Measurements from ENCODE around the gene DCAF7. TPM values are rescaled to one million over a fixed set of nuclear protein-coding genes. Genes with fewer than 3 reads are reported as not detected.

Gene DCAF7
- total RNA-seq, 2 donors from 2014 or later: 29.2 to 29.5 TPM

DNA sequence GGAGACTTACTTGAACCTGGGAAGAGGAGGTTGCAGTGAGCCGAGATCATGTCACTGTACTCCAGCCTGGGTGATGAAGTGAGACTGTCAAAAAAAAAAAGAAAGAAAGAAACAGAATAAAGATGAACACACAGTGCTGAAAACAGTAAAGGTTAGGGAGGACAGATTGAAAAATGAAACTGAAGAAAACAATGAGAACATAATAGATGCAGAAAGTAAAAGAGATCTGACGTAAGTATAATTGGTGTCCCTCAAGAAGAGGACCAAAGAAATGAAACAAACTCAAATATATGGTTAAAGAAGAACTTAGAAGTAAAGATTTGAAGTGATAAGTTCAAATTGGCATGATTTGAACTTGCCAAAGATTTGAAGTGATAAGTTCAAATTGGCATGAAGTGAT, 7.1 kb downstream of the DCAF7 start:
- TF ChIP-seq, protein P1, sequence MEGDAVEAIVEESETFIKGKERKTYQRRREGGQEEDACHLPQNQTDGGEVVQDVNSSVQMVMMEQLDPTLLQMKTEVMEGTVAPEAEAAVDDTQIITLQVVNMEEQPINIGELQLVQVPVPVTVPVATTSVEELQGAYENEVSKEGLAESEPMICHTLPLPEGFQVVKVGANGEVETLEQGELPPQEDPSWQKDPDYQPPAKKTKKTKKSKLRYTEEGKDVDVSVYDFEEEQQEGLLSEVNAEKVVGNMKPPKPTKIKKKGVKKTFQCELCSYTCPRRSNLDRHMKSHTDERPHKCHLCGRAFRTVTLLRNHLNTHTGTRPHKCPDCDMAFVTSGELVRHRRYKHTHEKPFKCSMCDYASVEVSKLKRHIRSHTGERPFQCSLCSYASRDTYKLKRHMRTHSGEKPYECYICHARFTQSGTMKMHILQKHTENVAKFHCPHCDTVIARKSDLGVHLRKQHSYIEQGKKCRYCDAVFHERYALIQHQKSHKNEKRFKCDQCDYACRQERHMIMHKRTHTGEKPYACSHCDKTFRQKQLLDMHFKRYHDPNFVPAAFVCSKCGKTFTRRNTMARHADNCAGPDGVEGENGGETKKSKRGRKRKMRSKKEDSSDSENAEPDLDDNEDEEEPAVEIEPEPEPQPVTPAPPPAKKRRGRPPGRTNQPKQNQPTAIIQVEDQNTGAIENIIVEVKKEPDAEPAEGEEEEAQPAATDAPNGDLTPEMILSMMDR (IDR thresholded peaks at IDR 0.05): no peak
- no peak for ATAC-seq (ENCODE audit: insufficient number of reproducible peaks, low FRiP score, low read depth)
- DNase-seq (ENCODE audit: low spot score): no peak
- Histone ChIP-seq H3K27me3 (replicated peaks; ENCODE audit: insufficient read depth) (no peaks in the 10 kb centered on the region), H3K4me1 (ENCODE audit: control insufficient read depth in 1 of 2, low read depth in 2 of 2) (peaks cover 5 to 35% of the 10 kb centered on the region in 2 donors), H3K4me3 (no peak overlapping the region), H3K9me3 (no peaks in the 10 kb centered on the region), H3K27ac (no peak overlapping the region), H3K36me3 (no peaks in the 10 kb centered on the region)

DNA sequence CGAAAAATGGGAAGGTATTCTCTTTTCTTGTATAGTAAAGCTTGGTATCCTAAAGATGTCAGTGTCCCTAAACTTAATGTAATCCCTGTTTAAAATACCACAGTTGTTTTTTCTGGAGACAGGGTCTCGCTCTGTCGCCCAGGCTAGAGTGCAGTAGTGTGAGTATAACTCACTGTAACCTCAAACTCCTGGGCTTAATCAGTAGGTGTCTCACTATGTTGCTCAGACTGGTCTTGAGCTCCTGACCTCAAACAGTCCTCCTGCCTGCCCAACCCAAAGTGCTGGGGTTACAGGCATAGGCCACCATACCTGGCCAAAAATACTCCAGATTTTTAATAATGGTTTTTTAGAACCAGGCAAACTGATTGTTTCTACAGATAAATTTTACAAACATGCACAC, 8.2 kb downstream of the DCAF7 start:
- no peak overlapping the region for H3K27ac ChIP-seq
- H3K9me3 ChIP-seq: no peaks in the 10 kb centered on the region
- H3K27me3 ChIP-seq (replicated peaks; ENCODE audit: insufficient read depth): no peaks in the 10 kb centered on the region
- TF ChIP-seq, protein P1 (IDR thresholded peaks at IDR 0.05): no peak
- DNase-seq (ENCODE audit: low spot score) (no peak), ATAC-seq (ENCODE audit: insufficient number of reproducible peaks, low FRiP score, low read depth) (no peak)
- H3K36me3 ChIP-seq: no peaks in the 10 kb centered on the region
- no peak overlapping the region for H3K4me3 ChIP-seq
- H3K4me1 ChIP-seq (ENCODE audit: control insufficient read depth in 1 of 2, low read depth in 2 of 2): peaks cover 3 to 24% of the 10 kb centered on the region in 2 donors

DNA sequence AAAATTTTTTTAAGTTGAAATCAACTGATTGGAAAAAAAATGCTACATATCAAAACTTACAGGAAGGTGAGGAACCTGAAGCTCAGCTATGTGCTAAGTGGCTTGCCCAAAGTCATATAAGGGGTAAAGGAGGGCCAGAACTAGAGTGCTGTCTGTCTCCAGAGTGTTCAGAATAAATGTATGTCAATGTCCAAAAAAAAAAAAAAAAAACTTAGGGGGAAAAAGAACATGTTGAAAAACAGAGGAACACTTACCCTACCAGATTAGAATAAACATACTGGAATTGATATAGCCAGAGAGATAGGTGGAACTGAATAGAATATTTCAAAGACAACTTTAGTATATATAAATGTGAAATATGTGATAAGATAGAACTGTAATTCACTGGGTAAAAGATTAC, 11.5 kb downstream of the DCAF7 start:
- H3K4me3 ChIP-seq: no peak overlapping the region
- no peak for ATAC-seq (ENCODE audit: insufficient number of reproducible peaks, low FRiP score, low read depth)
- H3K36me3 ChIP-seq: no peaks in the 10 kb centered on the region
- no peak overlapping the region for H3K27ac ChIP-seq
- H3K9me3 ChIP-seq: no peaks in the 10 kb centered on the region
- no peaks in the 10 kb centered on the region for H3K27me3 ChIP-seq (replicated peaks; ENCODE audit: insufficient read depth)
- TF ChIP-seq, protein P1 (IDR thresholded peaks at IDR 0.05): no peak
- no peak for DNase-seq (ENCODE audit: low spot score)
- H3K4me1 ChIP-seq (ENCODE audit: control insufficient read depth in 1 of 2, low read depth in 2 of 2): no peaks in the 10 kb centered on the region

DNA sequence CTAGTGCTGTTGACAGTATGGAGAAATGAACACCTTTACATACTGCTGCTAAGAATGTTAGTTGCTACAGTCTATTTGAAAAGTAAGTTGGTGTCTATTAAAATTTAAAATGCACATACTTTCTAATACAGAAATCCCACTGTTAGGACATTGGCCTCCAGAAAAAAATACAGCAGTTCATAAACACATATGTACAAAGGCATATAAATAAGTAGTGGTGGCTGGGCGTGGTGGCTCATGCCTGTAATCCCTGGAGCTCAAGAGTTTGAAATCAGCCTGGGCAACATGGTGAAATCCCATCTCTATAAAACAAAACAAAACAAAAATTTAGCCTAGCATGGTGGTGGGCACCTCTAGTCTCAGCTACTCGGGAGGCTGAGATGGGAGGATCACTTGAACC, 13.1 kb downstream of the DCAF7 start:
- Histone ChIP-seq H3K4me1 (ENCODE audit: control insufficient read depth in 1 of 2, low read depth in 2 of 2) (no peaks in the 10 kb centered on the region), H3K36me3 (no peaks in the 10 kb centered on the region), H3K9me3 (no peaks in the 10 kb centered on the region), H3K4me3 (no peak overlapping the region), H3K27ac (no peak overlapping the region), H3K27me3 (replicated peaks; ENCODE audit: insufficient read depth) (no peaks in the 10 kb centered on the region)
- TF ChIP-seq, protein P1 (IDR thresholded peaks at IDR 0.05): no peak
- no peak for ATAC-seq (ENCODE audit: insufficient number of reproducible peaks, low FRiP score, low read depth)
- DNase-seq (ENCODE audit: low spot score): no peak

DNA sequence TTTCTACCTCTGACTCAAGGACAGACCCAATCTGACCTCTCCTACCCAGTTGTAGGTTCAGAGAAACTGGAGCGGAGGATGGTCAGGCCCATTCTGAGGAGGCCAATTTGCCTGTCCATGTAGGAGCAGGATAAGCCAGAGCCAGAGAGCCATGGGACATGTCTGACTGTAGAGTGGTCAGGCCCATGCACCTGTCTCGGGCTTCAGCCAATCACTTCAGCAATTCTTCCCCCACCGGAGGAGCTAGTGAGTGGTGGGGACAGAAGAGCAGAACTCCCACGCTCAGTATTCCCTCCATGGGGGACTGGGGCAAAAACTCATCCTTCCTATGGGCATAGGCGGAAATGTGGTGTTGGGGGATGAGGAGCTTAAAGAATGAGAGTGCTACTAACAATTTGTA, 14.3 kb downstream of the DCAF7 start:
- Histone ChIP-seq H3K9me3 (no peaks in the 10 kb centered on the region), H3K27ac (no peak overlapping the region), H3K4me3 (no peak overlapping the region), H3K27me3 (replicated peaks; ENCODE audit: insufficient read depth) (no peaks in the 10 kb centered on the region), H3K36me3 (no peaks in the 10 kb centered on the region), H3K4me1 (ENCODE audit: control insufficient read depth in 1 of 2, low read depth in 2 of 2) (no peaks in the 10 kb centered on the region)
- DNase-seq (ENCODE audit: low spot score): no peak
- TF ChIP-seq, protein P1 (IDR thresholded peaks at IDR 0.05): no peak
- ATAC-seq (ENCODE audit: insufficient number of reproducible peaks, low FRiP score, low read depth): no peak
